Mesendoderm (in vitro differentiated cells): ENCODE measurements around the gene FBN2.

Source experiments
- DNase-seq: peaks from one replicate; pipeline ENCODE4 v3.0.0; 2013
- H2AK5ac ChIP-seq: 2 replicates; pipeline ENCODE4 v1.6.1; 2013; ENCODE audit warnings: low read length, inconsistent platforms
- H2BK120ac ChIP-seq: 2 replicates; pipeline ENCODE4 v1.6.1; 2013; ENCODE audit warnings: low read depth, mild to moderate bottlenecking, low read length, moderate library complexity, mixed read lengths
- H2BK15ac ChIP-seq: replicated peaks from 2 replicates; pipeline ENCODE4 v1.6.1; 2013; ENCODE audit warnings: low read depth, mild to moderate bottlenecking, moderate library complexity
- H2BK5ac ChIP-seq: 2 replicates; pipeline ENCODE4 v1.6.1; 2013; ENCODE audit warnings: low read length, inconsistent platforms
- H3K18ac ChIP-seq: 2 replicates; pipeline ENCODE4 v1.6.1; 2013; ENCODE audit warnings: mild to moderate bottlenecking, low read length, mixed read lengths
- H3K23ac ChIP-seq: one replicate; pipeline ENCODE4 v1.6.1; 2013; ENCODE audit warnings: low read length
- H3K27ac ChIP-seq: 2 replicates; pipeline ENCODE4 v1.5.1; 2013; ENCODE audit warnings: low read depth, mild to moderate bottlenecking, inconsistent platforms, low read length, moderate library complexity
- H3K27me3 ChIP-seq: 2 replicates; pipeline ENCODE4 v1.6.1; 2013; ENCODE audit warnings: low read length, control low read depth, mild to moderate bottlenecking, inconsistent platforms; ENCODE audit not compliant: insufficient read depth, poor library complexity
- H3K36me3 ChIP-seq: 2 replicates; pipeline ENCODE4 v1.6.1; 2013; ENCODE audit warnings: low read length, inconsistent platforms; ENCODE audit not compliant: control insufficient read depth, insufficient read depth
- H3K4ac ChIP-seq: one replicate; pipeline ENCODE4 v1.6.1; 2013; ENCODE audit warnings: low read depth, mild to moderate bottlenecking, low read length, moderate library complexity
- H3K4me1 ChIP-seq: 2 replicates; pipeline ENCODE4 v1.6.1; 2013; ENCODE audit warnings: low read depth, low read length, inconsistent platforms; ENCODE audit not compliant: control insufficient read depth
- H3K4me2 ChIP-seq: 2 replicates; pipeline ENCODE4 v1.6.1; 2013; ENCODE audit warnings: low read length
- H3K4me3 ChIP-seq: 2 replicates; pipeline ENCODE4 v1.5.1; 2013; ENCODE audit warnings: mild to moderate bottlenecking, low read length
- H3K56ac ChIP-seq: one replicate; pipeline ENCODE4 v1.6.1; 2013; ENCODE audit warnings: low read length
- H3K79me1 ChIP-seq: 2 replicates; pipeline ENCODE4 v1.6.1; 2013; ENCODE audit warnings: low read length, inconsistent platforms
- H3K79me2 ChIP-seq: 2 replicates; pipeline ENCODE4 v1.6.1; 2013; ENCODE audit warnings: mild to moderate bottlenecking, low read length; ENCODE audit not compliant: control insufficient read depth, insufficient read depth
- H3K9ac ChIP-seq: 2 replicates; pipeline ENCODE4 v1.6.1; 2013; ENCODE audit warnings: low read length, inconsistent platforms
- H4K5ac ChIP-seq: one replicate; pipeline ENCODE4 v1.6.1; 2013; ENCODE audit warnings: low read length
- H4K8ac ChIP-seq: one replicate; pipeline ENCODE4 v1.6.1; 2013; ENCODE audit warnings: low read depth, mild to moderate bottlenecking, control low read depth, low read length, moderate library complexity
- WGBS: extraction: QIAGEN DNeasy Blood & Tissue Kit; methylation state at CpG from one replicate; pipeline ENCODE4 v1.1.7; 2013; ENCODE audit warnings: low lambda C conversion rate, missing lambda C conversion rate; ENCODE audit not compliant: insufficient coverage; ENCODE audit errors: extremely low coverage; 5-methylcytosine and 5-hydroxymethylcytosine counted together

The FBN2 gene

DNA sequence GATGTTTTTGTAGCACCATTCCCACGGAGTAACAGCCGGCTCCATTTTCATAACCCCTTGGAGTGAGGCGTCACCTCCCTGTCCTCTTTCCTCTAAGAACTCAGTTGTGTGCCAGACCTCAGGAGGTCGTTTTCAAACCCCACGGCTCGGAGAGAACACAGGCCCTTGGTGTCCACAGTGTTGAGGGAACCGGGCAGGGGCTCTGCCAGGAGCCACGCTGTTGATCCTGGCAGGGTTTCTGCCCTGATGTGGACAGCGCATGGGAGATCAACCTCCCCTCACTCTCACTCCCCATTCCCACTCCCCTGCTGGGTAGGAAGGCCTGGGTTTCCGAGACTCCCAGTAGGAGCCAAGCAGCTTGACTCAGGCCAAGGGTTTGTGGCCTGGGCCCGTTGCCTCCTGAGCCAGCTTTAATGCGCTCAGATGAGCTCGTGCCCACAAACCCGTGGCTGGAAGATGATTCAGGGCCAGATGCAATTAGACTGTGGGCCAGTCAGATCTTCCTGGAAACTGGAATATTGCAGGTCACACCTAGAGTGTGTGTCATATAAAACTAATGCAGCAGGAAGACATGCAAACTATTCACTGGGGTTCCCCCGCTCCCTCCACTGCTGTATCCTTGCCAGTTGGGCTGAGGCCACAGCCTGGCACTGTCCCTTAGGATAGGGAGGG lies 321.0 kb downstream of the FBN2 start:
- Histone ChIP-seq H3K79me2 (no peaks in the 10 kb centered on the region), H3K4ac (no peak overlapping the region), H3K9ac (no peak overlapping the region), H2BK120ac (no peak overlapping the region), H4K8ac (no peak overlapping the region), H3K27me3 (no peaks in the 10 kb centered on the region), H3K56ac (no peak overlapping the region), H2BK15ac (no peak overlapping the region), H3K36me3 (no peaks in the 10 kb centered on the region), H3K18ac (no peak overlapping the region), H3K4me1 (no peaks in the 10 kb centered on the region), H2BK5ac (no peak overlapping the region), H3K4me3 (no peak overlapping the region), H3K4me2 (no peak overlapping the region), H3K27ac (no peak overlapping the region), H3K23ac (no peak overlapping the region), H2AK5ac (no peak overlapping the region), H4K5ac (no peak overlapping the region), H3K79me1 (no peaks in the 10 kb centered on the region)
- no CpG with 5 or more reads among the region's 15 CpGs for WGBS
- DNase-seq, result no peak

DNA sequence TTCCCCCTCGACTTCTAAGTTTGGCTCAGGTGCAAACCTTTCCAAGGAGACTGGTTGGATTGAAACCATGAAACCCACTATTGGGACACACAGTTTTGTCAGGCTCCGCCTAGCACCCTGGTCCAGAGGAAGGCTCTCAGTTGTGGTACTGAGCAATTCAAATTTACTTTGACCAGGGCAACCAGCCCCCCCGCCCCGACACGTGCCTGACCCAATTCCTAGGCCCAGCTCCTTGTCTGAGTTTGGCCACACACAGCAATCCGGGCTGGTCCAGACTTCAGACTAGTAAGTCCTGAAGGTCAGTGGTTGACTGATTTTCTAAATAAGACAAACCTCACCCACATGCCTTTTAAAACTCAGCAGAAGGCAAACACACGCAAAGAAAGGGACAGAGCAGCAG lies 321.8 kb downstream of the FBN2 start:
- Histone ChIP-seq H2AK5ac (no peak overlapping the region), H4K8ac (no peak overlapping the region), H3K79me1 (no peaks in the 10 kb centered on the region), H3K56ac (no peak overlapping the region), H3K36me3 (no peaks in the 10 kb centered on the region), H3K27ac (no peak overlapping the region), H2BK5ac (no peak overlapping the region), H4K5ac (no peak overlapping the region), H3K27me3 (no peaks in the 10 kb centered on the region), H2BK15ac (no peak overlapping the region), H3K23ac (no peak overlapping the region), H3K9ac (no peak overlapping the region), H3K4me3 (no peak overlapping the region), H2BK120ac (no peak overlapping the region), H3K79me2 (no peaks in the 10 kb centered on the region), H3K4ac (no peak overlapping the region), H3K18ac (no peak overlapping the region), H3K4me2 (no peak overlapping the region), H3K4me1 (no peaks in the 10 kb centered on the region)
- DNase-seq, result no peak
- no CpG with 5 or more reads among the region's 7 CpGs for WGBS

DNA sequence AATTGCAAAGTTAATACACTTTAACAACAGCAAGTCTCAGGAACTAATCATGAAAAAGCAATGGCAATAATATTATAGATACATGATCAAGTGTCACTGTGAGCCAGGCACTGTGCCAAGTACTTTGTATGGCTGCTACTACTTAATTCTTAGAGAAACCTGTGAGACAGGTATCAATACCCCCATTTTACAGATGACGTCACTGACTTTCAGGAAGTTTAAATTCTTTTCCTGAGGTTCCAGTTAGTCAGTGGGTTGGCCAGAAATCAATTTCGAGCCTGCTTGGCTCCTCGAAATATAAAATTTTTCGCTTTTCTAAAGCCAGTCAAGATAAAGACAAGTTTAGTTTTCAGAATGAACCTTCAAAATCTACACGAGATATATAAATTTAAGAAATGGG lies 324.2 kb downstream of the FBN2 start:
- no peak overlapping the region for H4K5ac ChIP-seq
- no peaks in the 10 kb centered on the region for H3K79me2 ChIP-seq
- H3K4me3 ChIP-seq, result no peak overlapping the region
- no peak overlapping the region for H3K18ac ChIP-seq
- H2BK120ac ChIP-seq, result no peak overlapping the region
- H2BK15ac ChIP-seq, result no peak overlapping the region
- no peak overlapping the region for H3K27ac ChIP-seq
- H2BK5ac ChIP-seq, result no peak overlapping the region
- H3K9ac ChIP-seq, result no peak overlapping the region
- no peaks in the 10 kb centered on the region for H3K36me3 ChIP-seq
- H2AK5ac ChIP-seq, result no peak overlapping the region
- H3K23ac ChIP-seq, result no peak overlapping the region
- no peak overlapping the region for H3K56ac ChIP-seq
- H3K27me3 ChIP-seq, result no peaks in the 10 kb centered on the region
- no peaks in the 10 kb centered on the region for H3K79me1 ChIP-seq
- no peak overlapping the region for H3K4me2 ChIP-seq
- H4K8ac ChIP-seq, result no peak overlapping the region
- no CpG with 5 or more reads among the region's 5 CpGs for WGBS
- no peaks in the 10 kb centered on the region for H3K4me1 ChIP-seq
- DNase-seq, result no peak
- H3K4ac ChIP-seq, result no peak overlapping the region

DNA sequence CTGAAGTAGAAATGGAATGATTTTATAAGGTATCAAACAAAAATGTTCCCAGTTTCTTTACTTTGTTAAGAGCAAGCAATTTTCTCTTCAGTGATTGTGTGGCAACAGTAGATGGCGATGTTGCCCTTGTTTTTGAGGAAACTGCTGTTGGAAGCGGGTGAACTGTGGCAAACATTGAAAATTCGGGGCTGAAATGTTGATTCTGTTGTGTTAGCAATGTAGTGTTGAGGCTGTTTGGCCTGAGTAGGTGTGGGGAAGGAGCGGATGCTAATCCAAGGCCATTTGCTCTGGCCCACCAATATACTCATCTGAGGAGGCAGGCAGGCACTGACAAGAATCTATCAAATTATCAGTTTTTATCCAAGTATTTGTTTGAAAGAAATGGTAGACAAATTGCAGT lies 324.7 kb downstream of the FBN2 start:
- H3K4me3 ChIP-seq, result no peak overlapping the region
- no peak overlapping the region for H4K5ac ChIP-seq
- no peak overlapping the region for H2AK5ac ChIP-seq
- no peak overlapping the region for H3K18ac ChIP-seq
- WGBS, result no CpG with 5 or more reads among the region's 4 CpGs
- H3K27ac ChIP-seq, result no peak overlapping the region
- H3K4ac ChIP-seq, result no peak overlapping the region
- H3K79me1 ChIP-seq, result no peaks in the 10 kb centered on the region
- H3K9ac ChIP-seq, result no peak overlapping the region
- H3K4me1 ChIP-seq, result no peaks in the 10 kb centered on the region
- no peak overlapping the region for H2BK120ac ChIP-seq
- no peak overlapping the region for H3K4me2 ChIP-seq
- H3K56ac ChIP-seq, result no peak overlapping the region
- no peaks in the 10 kb centered on the region for H3K79me2 ChIP-seq
- no peak overlapping the region for H2BK5ac ChIP-seq
- H4K8ac ChIP-seq, result no peak overlapping the region
- H3K27me3 ChIP-seq, result no peaks in the 10 kb centered on the region
- H2BK15ac ChIP-seq, result no peak overlapping the region
- H3K23ac ChIP-seq, result no peak overlapping the region
- no peaks in the 10 kb centered on the region for H3K36me3 ChIP-seq
- peak; percentile 84 for DNase-seq

DNA sequence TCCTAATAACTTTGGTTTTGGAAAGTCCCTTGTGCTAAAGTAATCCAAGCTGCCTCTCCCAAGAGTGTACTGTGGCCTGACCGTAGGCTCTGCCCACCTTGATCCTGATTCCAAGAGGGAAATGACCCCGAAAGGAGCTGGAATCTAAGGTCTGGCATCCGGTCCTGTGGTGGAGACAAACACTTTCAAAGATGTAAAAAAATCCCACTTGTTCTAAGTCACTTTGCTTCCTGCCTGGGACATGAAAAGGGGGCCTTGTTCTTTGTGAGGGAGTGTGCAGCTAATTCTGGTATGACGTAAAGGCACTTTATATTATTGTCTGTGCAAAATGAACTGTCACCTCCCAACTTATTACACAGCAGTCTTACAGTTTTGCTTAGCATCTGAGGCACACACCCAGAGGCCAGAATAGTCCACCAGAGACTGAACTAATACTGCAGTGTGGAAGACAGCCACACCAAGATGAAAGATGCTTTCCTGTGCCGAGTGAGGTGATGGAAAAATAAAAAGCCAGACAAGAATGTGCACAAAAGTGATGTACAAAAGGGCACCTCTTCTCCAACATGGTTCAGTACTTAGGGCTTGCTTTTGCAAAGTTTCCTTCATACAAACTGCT lies 325.7 kb downstream of the FBN2 start:
- no peak overlapping the region for H3K4ac ChIP-seq
- WGBS, result no CpG with 5 or more reads among the region's 5 CpGs
- H3K79me1 ChIP-seq, result no peaks in the 10 kb centered on the region
- H4K8ac ChIP-seq, result no peak overlapping the region
- H2BK15ac ChIP-seq, result no peak overlapping the region
- H3K27ac ChIP-seq, result no peak overlapping the region
- H3K56ac ChIP-seq, result no peak overlapping the region
- no peak for DNase-seq
- H3K4me3 ChIP-seq, result no peak overlapping the region
- H4K5ac ChIP-seq, result no peak overlapping the region
- H2BK5ac ChIP-seq, result no peak overlapping the region
- no peak overlapping the region for H2AK5ac ChIP-seq
- H3K36me3 ChIP-seq, result no peaks in the 10 kb centered on the region
- no peak overlapping the region for H3K4me2 ChIP-seq
- H3K18ac ChIP-seq, result no peak overlapping the region
- H3K79me2 ChIP-seq, result no peaks in the 10 kb centered on the region
- H3K23ac ChIP-seq, result no peak overlapping the region
- no peaks in the 10 kb centered on the region for H3K4me1 ChIP-seq
- H3K27me3 ChIP-seq, result no peaks in the 10 kb centered on the region
- no peak overlapping the region for H2BK120ac ChIP-seq
- H3K9ac ChIP-seq, result no peak overlapping the region

DNA sequence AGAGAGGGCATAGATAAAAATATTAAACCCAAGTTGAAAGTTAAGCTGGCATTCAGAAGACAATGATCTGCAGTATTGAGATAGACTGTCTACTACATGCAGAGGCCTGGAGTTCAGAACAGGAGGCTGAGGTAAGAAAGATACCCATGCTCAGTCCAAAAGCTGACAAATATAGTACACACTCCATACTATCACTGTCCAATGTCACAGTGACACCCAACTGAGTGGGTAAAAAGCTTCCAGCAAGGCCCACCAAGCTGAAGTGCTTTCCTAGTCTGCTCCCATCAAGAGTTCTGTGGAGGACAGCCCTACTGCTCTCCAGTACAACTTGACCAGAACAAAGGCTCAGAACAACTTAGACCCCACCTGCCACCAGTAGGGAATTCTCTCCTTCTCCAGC lies 329.6 kb downstream of the FBN2 start:
- H3K18ac ChIP-seq, result no peak overlapping the region
- no peak overlapping the region for H3K4me2 ChIP-seq
- H3K4ac ChIP-seq, result no peak overlapping the region
- no peaks in the 10 kb centered on the region for H3K79me1 ChIP-seq
- no peak overlapping the region for H3K9ac ChIP-seq
- no peak overlapping the region for H3K27ac ChIP-seq
- H2BK5ac ChIP-seq, result no peak overlapping the region
- no peaks in the 10 kb centered on the region for H3K36me3 ChIP-seq
- no peak overlapping the region for H3K4me3 ChIP-seq
- no peak overlapping the region for H4K5ac ChIP-seq
- no peak overlapping the region for H3K56ac ChIP-seq
- H3K4me1 ChIP-seq, result no peaks in the 10 kb centered on the region
- H3K79me2 ChIP-seq, result no peaks in the 10 kb centered on the region
- no peak overlapping the region for H2BK15ac ChIP-seq
- H3K27me3 ChIP-seq, result no peaks in the 10 kb centered on the region
- DNase-seq, result no peak
- no peak overlapping the region for H2AK5ac ChIP-seq
- H4K8ac ChIP-seq, result no peak overlapping the region
- no peak overlapping the region for H3K23ac ChIP-seq
- H2BK120ac ChIP-seq, result no peak overlapping the region
